Measurements from ENCODE around the gene GTF2A1.
A peak's percentile ranks its signal among the peaks of the same experiment; 100 is the strongest.
"Not testable (repeated sequence)": the region's sequence is repeated elsewhere in the genome, so short reads cannot be mapped to it uniquely, and the experiment has no call there.

Gene GTF2A1

DNA sequence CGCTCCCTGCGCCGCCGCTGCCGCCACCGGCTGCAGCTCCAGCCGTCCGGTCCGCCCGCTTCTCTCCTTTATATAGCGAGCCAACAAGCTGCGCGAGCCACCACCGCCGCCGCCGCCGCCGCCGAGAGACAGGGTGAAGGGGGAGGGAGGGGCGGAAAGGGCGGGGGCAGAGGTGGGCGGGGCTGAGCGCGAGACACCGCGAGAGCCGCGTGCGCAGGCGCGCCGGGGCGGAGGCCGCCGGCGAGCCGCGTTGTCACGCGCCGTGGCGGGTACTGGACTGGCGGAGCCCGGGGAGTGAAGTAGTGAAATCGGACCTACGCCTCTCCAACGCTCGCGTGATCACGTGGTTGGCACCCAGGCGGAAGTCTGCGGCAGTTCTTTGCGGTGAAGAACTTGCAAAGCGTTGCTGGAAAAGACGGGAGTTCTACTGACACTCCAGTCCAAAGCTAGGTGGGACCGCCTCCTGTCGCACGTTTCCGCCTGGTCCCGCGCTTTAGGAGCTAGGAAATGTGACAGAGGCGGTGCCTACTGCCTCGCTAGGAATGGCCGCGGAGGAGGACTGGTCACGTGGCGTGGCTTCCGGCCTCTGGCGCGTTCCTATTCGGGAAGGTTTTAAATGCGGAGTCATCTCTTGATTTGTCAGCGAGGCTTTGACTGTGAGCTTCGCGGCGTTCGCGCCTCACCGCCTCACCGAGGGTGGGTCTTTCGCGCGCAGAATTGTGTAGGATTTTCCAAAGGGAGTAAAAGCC lies at the start of gene GTF2A1:
TSS of gene GTF2A1 (minus strand) at position 130 of the 749 bp plus-strand sequence. CDS start 441 bp downstream, outside the sequence.
- peak; percentile 95 to 99 for DNase-seq

DNA sequence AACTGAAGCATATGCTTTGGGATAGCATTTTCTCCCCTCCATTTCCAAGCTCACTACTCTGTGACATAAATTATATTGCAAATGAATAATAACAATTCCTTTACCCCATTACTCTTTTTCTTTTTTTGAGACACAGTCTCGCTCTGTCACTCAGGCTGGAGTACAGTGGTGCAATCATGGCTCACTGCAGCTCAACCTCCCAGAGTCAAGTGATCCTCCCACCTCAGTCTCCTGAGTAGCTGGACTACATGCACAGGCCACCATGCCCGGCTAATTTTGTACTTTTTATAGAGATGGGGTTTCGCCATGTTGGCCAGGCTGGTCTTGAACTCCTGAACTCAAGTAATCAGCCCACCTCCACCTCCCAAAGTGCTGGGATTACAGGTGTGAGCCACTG lies 49.2 kb upstream of the GTF2A1 start:
- DNase-seq: no peak

DNA sequence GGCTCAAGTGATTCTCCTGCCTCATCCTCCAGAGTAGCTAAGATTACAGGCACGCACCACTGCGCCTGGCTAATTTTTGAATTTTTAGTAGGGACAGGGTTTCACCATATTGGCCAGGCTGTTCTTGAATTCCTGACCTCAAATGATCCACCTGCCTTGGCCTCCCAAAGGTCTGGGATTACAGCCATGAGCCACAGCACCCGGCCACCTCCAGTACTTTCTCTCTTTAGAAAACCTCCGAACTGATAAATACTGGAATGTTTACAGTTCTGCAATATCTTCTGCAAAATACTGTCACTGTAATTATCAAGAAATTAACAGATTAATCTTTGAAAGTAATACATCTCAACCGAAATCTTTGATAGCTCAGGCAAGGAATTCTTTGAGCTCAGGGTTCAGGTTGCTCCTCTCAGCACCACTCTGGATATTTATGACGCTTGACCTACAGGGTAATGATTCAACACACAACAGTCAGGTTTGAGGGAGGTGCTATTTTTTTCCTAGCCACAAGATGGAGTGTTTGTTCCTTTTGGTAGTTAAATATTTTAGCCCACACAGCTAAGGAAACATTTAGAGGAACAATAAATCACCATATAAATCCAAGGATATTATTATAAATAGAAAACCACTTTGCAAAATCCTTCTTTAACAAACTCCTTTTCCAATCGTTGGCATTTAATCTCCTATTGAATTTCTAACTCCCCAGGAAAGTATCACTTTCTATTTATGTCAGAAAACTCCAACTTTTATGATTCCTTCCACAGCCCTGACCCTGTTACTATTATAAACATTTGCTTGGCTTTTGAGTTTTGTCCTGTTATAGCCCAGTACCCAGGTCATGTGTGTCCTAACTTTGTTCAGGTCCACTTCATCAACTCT lies 48.6 kb upstream of the GTF2A1 start:
- peak; percentile 77 to 90 for DNase-seq

DNA sequence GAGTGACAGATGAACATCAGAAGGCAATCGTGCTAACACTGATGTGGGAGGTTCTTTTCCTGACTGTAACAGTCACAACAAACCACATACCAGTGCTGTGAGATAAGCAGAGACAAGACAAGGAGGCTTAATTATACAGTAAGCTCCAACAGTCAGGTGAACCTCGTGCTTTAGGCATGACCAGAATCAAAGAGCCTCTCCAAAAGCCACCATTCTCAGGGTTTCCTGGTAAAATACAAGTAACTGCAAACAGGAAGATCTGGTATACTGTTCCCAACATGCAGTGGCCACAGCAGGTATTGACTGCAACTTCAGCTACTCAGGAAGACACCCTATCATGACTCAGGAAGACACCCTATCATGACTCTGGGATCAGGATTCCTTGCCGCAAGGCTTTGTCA lies 47.3 kb upstream of the GTF2A1 start:
- peak; percentile 61 to 82 for DNase-seq

DNA sequence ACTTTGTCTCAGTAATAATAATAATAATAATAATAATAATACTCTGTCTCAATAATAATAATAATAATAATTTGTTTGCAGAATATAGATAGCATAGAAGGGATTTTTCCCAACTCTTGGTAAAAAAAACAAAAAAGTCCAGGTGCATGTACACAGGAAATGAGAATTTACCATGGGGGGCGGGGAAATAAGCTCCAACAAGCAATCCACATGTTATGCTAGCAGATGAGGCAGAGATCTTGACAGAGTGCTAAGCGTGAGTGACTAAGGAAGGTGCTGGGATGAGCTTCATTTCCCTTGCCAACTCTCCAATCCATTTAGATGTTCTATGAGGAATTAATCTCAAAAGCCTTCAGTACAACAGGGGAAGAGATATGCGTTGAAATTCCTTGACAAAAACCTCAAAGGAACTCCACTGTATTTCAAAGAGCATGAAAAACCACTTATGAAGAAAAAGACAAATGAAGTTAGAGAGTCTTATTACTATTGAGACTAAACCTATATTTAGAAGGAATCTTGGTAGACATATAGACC lies 44.9 kb upstream of the GTF2A1 start:
- DNase-seq: no peak

DNA sequence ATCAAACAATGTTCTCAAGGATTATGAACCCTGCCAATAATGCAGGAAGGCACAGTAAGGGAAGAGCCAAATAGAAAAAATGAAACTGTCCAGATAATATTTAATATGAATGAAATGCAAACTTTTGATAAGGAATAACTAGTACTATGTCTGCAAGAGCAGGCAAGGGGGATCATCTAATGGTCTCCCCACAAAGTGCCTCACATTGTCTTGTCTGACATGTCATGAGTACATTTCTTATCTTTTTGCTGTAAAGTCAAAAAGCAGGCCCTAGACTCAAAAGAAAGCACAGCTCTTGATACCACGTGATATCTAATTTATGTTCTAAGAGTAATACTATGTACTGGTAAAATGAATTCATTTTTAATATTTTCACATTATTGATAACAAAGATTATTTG lies 43.9 kb upstream of the GTF2A1 start:
- no peak for DNase-seq

DNA sequence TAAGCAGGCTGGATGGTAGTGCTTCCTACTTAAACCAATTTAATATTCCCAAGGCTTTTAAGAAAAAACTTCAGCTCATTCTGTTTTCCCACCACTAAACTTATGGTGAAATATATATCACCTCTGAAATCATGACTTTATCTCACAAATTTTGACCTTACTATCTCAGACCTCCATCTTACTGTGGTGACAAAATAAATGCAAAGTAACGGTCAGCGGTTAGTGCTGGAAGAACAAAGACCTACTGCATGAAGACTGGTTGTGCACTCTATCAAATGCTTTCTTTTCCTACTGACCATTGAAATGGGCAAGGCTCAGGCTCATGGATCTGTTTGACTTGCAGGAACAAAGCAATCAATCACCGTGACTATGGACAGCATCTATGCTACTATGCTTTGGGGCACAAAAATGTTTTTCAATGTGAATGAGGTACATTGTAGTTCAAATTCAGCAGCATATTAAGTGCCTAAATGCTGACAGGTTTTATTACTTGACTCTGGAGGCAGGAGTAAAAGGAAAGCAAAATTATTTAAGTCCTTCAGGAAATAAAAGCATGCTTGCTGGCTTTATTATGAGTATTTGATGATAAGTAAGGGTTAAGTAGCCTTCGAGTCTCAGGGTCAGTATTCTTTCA lies 43.1 kb upstream of the GTF2A1 start:
- no peak for DNase-seq

DNA sequence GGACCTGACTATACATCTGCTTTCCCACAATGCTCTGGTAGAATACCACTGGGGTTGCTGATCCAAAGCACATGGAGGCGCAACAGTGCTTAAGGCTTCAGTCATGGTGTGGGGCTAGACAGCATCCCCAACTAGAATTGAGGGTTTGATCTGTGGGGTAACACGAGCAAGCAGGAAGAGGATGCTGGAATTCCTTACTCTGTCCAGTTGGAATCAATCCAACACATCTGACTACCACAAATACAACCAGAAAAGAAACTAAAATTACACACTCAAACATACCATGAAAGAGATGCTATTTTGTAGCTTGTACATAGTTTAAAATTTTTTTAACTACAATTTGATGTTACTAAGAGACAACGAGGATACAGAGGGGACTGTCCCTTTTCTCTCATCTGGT lies 40.4 kb upstream of the GTF2A1 start:
- no peak for DNase-seq

DNA sequence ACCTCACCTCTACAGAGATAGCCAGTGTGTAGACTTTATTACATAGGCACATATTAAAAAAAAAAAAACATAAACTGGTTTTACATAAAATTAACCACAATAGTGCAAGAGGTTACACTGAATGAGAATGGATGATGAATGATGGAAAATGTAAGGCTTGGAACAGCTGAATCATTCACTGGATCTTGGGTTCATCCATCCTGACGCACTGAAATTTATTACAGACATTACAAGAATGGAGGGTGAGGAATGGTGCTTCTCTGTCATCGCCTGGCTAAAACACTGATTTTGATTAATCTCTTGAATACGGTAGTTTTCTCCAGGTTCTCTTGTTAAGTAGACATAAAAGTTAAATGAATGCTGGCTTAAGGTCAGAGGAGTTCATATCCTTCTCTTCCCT lies 40.0 kb upstream of the GTF2A1 start:
- no peak for DNase-seq

DNA sequence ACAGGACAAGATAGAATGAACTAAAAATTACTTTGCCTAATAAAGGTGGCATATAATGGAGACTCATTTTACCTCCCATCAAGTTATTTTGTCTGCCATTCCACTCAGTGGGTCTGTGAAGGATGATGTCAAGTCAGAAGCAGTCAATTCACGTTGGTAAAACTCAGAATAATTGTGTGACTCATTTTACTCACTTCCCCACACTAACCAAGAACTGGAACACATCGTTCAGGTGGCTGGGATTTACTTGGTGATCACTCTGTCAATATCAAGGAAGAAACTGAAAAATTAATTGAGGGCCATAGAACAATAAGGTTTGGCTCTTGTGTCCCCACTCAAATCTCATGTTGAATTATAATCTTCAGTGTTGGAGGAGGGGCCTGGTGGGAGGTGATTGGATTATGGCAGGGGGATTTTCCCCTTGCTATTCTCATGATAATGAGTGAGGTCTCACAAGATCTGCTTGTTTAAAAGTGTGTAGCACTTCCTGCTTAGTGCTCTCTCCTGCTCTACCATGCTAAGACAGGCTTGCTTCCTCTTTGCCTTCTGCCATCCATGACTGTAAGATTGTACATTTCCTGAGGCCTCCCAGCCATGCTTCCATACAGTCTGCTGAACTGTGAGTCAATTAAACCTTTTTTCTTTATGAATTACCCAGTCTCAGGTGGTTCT lies 35.7 kb upstream of the GTF2A1 start:
- peak; percentile 69 to 76 for DNase-seq

DNA sequence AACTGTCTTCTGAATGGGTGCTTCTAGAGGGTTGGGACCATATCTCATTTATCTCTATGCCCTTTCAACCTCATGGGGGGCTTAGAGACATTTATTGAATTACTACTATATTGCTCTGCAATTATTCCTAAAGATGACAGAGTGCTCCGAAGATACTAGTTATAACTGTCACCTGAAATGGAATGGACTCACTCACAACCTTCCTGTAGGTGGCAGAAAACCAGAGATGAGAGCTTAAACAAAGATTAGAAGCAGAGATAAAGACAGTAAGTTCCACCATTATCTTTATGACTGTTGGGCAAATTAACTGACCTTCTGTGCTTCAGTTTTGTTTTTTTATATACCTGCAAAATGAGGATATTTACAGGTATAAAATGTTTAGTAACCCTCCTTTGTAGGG lies 31.5 kb upstream of the GTF2A1 start:
- peak in 1 of 2 experiments; percentile 8 for DNase-seq

DNA sequence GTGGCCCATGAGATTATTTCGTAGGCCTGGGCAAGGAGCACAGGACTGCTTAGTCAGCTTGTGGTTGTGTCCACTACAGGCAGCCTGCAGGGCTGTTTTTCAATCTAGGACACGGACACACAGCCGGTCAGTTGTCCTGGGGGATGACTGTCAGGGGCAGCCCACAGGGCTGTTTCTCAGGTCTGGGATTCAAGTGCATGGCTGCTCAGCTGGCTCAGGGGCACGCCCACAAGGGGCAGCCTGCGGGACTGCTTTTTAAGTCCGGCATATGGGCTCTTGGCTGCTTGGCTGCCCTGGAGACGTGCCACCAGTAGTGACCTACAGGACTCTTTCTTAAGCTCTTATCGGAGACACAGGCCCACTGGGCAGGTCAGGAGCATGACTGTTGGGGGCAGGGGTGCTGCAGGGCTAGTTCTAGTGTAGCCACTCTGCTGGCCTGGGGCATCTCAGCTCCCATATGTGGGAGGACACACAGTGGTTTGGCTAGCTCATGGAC lies 26.6 kb upstream of the GTF2A1 start:
- no peak for DNase-seq

DNA sequence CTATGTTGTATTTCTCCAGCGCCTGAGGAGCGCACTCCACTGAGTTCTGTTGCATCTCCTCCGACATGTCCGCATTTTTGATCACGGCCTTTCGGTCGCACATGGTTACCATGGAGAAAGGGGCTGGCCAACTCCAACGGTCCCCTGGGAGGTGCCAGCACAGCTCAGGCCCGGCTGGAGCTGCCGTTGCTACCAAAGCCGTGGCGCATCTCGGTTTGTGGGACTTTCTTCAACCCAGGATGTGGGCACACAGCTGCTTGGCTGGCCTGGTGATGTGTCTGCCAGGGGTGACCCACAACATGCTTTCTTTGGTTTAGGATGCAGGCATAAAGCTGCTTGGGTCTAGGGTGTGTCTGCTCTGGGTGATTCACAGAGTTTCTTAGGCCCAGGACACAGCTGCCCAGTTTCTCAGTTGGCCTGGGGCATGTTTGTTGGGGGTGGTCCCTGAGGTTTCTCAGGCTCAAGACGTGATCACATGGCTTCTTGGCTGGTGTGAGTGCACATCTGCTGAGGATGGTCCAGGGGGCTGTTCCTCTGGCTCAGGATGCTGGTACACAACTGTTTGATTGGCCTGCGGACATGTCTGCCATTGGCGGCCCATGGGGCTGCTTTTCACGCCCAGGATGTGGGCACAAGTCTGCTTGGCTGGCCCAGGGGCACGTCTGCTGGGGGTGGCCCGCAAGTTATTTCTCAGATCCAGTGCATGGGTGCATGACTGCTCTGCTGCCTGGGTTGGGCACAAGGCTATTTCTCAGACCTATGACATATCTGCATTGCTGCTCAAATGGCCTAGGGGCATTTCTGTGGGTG lies 25.9 kb upstream of the GTF2A1 start:
- DNase-seq: no peak

DNA sequence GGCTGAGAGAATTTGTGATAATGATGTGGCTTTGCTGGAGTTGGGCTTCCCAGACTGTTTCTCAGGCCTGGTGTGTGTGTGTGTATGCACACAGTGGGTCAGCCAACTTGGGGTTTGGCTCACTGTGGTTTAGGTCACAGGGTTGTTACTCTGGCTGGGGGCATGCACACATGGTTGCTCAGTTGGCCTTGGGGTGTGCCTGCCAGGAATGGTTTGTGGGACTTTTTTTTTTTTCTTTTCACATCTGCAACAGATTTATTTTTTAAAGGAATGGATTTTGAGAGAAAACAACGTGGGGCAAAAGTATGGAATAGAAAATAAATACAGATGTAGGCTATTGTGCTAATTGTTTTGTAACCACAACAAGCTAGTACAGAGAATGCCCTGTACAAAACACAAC lies 25.0 kb upstream of the GTF2A1 start:
- DNase-seq: no peak

DNA sequence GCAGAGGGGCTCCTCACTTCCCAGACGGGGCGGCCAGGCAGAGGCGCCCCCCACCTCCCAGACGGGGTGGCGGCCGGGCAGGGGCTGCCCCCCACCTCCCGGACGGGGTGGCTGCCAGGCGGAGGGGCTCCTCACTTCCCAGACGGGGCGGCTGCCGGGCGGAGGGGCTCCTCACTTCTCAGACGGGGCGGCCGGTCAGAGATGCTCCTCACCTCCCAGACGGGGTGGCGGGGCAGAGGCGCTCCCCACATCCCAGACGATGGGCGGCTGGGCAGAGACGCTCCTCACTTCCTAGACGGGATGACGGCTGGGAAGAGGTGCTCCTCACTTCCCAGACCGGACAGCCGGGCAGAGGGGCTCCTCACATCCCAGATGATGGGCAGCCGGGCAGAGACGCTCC lies 23.7 kb upstream of the GTF2A1 start:
- not testable (repeated sequence) for DNase-seq

DNA sequence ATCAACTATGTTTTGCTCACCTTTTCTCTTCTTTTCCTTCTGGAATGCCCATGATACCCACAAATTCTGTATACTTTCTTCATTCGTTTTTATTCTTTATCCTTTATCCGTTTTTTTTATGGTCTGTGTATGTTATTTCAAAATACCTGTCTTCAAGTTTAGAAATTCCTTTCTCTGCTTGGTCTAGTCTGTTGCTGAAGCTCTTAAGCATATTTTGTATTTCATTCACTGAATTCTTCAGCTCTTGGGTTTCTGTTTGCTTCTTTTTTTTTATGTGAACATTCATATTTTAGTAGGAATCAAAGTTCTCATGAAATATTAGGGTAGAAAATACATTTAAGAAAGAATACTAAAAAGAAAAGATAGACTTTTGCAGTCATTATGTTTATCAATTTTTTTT lies 22.7 kb upstream of the GTF2A1 start:
- DNase-seq: no peak

DNA sequence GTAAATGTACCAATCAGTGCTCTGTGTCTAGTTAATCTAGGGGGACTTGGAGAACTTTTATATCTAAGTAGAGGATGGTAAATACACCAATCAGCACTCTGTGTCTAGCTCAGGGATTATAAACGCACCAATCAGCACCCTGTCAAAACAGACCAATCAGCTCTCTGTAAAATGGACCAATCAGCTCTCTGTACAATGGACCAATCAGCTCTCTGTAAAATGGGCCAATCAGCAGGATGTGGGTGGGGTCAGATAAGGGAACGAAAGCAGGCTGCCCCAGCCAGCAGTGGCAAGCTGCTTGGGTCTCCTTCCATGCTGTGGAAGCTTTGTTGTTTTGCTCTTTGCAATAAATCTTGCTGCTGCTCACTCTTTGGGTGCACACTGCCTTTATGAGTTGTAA lies 16.1 kb upstream of the GTF2A1 start:
- DNase-seq: not testable (repeated sequence)

DNA sequence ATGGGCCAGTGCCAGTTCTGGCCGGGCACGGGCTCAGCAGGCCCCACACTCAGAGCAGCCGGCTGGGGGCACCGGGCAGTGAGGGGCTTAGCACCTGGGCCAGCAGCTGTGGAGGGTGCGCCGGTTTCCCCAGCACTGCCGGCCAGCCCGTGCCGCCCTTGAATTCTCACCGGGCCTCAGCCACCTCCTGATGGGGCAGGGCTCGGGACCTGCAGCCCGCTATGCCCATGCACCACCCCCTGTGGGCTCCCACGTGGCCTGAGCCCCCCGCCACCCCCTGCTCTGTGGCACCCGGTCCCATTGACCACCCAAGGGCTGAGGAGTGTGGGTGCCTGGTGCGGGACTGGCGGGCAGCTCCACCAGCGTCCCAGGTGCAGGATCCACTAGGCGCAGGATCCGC lies 15.4 kb upstream of the GTF2A1 start:
- no peak for DNase-seq

DNA sequence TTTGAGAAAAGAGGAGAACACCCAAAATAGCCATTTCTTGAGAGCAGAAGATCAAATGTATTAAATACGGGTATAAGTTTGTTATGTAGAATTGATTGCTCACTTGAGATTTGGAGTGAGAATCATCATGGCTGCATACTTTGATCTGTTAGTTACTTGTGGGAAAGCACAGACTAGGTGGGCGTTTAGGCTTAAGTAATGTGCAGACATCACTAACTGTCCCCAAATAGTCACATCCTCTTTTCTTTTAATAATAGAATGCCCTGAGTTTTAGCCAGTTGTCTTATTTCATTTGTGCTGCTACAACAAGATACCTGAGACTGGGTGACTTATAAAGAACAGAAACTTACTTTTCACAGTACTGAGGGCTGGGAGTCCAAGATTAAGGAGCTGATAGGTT lies 14.3 kb upstream of the GTF2A1 start:
- DNase-seq: no peak

DNA sequence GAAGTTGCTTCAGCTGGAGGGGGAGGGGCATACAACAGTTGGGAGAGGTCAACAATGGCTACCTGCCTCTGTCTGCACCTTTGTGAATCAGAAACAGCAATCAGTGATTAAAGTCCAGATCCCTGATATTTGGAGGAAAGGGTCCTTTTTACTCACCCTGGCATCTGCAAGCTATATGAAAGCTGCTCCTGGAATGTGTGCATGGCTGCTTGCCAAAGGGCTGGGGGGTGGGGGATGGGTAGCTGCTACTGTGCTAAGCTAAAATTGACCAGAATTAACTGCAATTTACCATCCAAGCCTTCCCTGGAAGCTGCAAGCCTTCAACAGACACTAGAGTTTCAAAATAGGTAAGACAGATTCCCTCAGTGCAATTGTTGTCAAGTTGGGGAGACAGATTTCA lies 13.5 kb upstream of the GTF2A1 start:
- DNase-seq: no peak

DNA sequence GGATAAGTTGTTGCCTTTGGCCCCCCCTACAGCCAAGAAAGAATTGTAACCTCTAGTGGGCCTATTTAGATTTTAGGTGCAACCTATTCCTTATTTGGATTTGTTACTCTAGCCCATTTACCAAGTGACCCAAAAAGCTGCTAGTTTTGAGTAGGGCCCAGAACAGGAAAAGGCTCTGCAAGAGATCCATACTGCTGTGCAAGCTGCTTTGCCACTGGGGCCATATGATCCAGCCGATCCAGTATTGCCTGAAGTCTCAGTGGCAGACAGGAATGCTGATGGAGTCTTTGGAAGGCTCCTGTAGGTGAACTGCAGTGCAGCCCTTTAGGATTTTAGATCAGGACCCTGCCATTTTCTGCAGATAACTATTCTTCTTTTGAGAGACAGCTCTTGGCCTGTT lies 12.9 kb upstream of the GTF2A1 start:
- no peak for DNase-seq

DNA sequence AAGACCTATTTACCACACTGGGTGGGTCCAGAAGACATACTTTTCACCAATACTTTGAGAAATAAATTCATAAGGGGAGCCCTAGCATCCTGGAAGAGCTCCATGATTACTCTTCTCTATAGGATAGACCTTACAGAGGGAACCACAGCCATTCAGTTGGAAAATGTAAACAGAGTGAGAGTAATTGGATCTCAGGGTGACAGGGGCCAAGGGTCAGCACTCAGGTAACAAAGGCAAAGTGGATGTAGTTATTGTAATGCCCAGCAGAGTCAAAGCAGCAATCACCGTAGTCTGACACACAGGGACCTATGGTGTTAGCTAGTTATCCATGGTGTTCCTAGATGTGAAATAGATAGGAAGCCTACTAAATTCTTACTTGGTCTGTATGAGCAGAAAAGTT lies 10.8 kb upstream of the GTF2A1 start:
- DNase-seq: no peak

All from Kasumi-1 (cell line).